Esophagus squamous epithelium (tissue), 4 donors: ENCODE data around the gene TROAP.

Source experiments
- CTCF ChIP-seq, 6 experiments: fragments of 450-650 bp in 4 of 6; fragments of 200-600 bp in 2 of 6; sonication (generic) in 2 of 6; IDR thresholded peaks; one replicate each; pipeline ENCODE4 v1.5.1; 2016 to 2019; ENCODE audit warnings: antibody characterized with exemption in 6 of 6, mild to moderate bottlenecking in 4 of 6, moderate library complexity in 4 of 6
- POLR2A ChIP-seq, 4 donors: fragments of 450-650 bp; IDR thresholded peaks; one replicate each; pipeline ENCODE4 v1.6.1; 2017; ENCODE audit warnings: antibody characterized with exemption in 4 of 4, mild to moderate bottlenecking in 4 of 4, moderate library complexity in 3 of 4

DNA sequence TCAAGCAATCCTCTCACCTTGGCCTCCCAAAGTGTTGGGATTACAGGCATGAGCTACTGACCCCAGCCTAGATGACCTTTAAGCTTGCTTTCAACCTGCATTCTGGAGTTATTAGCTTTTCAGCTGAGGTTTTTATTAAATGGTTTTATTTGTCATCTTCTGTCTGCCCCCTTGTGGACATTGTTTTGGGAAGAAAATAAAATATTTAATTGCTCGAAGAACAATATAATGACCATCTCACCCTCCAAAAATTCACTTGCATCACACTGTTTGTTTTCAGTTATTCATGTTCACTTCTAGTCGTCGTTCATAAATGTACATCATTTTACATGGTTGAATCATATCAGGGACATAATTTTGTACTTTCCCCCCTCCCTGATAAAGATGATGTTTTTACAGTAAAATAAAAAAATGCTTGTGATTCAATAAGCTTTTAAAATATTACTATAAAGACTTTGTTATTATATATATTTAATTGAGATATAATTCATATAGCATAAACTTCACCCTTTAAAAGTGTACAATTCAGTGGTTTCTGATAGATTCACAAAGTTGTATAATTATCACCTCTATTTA, 34.1 kb downstream of the TROAP start:
- peak in 5 of 6 experiments; percentile 31 to 49 (median 33) for TF ChIP-seq CTCF (IDR thresholded peaks at IDR 0.05)
- no peak for TF ChIP-seq POLR2A (IDR thresholded peaks at IDR 0.05)
